Testis (tissue), 3 donors: ENCODE measurements around the gene DPYD. TPM values are rescaled to one million over a fixed set of nuclear protein-coding genes. Genes with fewer than 3 reads are reported as not detected.

Experiments
- DNase-seq: peaks from one replicate; pipeline ENCODE4 v3.0.0-alpha.2; 2019
- H3K27ac ChIP-seq, 2 donors: fragments of 200-600 bp; sonication (generic); one replicate each; pipeline ENCODE4 v1.5.1; 2019
- H3K27me3 ChIP-seq: fragments of 200-600 bp; sonication (generic); one replicate; pipeline ENCODE4 v1.5.1; 2019
- H3K36me3 ChIP-seq: fragments of 200-600 bp; sonication (generic); one replicate; pipeline ENCODE4 v1.5.1; 2017; ENCODE audit warnings: low read depth; ENCODE audit errors: missing control alignments
- H3K4me1 ChIP-seq: fragments of 200-600 bp; sonication (generic); one replicate; pipeline ENCODE4 v1.5.1; 2019
- H3K4me3 ChIP-seq, 2 donors: fragments of 200-600 bp; sonication (generic); one replicate each; pipeline ENCODE4 v1.5.1; 2017 to 2019
- H3K9me3 ChIP-seq: fragments of 200-600 bp; sonication (generic); one replicate; pipeline ENCODE4 v1.5.1; 2017
- CTCF ChIP-seq, 3 experiments: fragments of 450-650 bp in 2 of 3; fragments of 200-600 bp in 1 of 3; sonication (generic) in 1 of 3; IDR thresholded peaks; one replicate each; pipeline ENCODE4 v1.5.1; 2016 to 2019; ENCODE audit warnings: antibody characterized with exemption in 3 of 3, mild to moderate bottlenecking in 2 of 3, moderate library complexity in 1 of 3
- POLR2A ChIP-seq: fragments of 450-650 bp; IDR thresholded peaks from one replicate; pipeline ENCODE4 v1.6.1; 2017; ENCODE audit warnings: antibody characterized with exemption, mild to moderate bottlenecking, moderate library complexity
- WGBS, 2 donors: methylation state at CpG; one replicate each; pipeline ENCODE4 v1.1.5; 2018; 5-methylcytosine and 5-hydroxymethylcytosine counted together
- intact Hi-C: fragments of 100-400 bp; cut with DNase I; formaldehyde crosslinking; loops from one replicate; pipeline ENCODE4 v1.15.1; 2023; ENCODE audit warnings: low total_unique reads
- polyA plus RNA-seq: library from polyadenylated mRNA; stranded (reverse); fragments of 350-450 nt; fragmentation: Illumina TruSeq; extraction: RNeasy Lipid Tissue Mini Kit (QIAGEN cat#74804); gene quantifications from one replicate; pipeline ENCODE4 v1.2.3, GENCODE V29; 2014; ENCODE audit warnings: low read depth, low replicate concordance; ENCODE audit not compliant: insufficient read depth
- total RNA-seq, 2 donors: library from RNA; depleted of rRNA; stranded (reverse); fragments of >200 nt; gene quantifications; one replicate each; pipeline ENCODE4 v1.2.3, GENCODE V29; 2016

The DPYD gene
- total and polyA plus RNA-seq, 3 donors from 2014 or later, result 6.7 to 14.7 (median 11.5) TPM

GRCh38 chr1:97034651-97035050, 886.2 kb downstream of the DPYD start:
- WGBS, 2 donors, result 73 to 80% methylated on average over 2 of the region's 2 CpGs
- intact Hi-C loops, result no loop called here
- Histone ChIP-seq H3K4me3 (no peak overlapping the region), H3K27ac (no peak overlapping the region), H3K4me1 (no peaks in the 10 kb centered on the region), H3K27me3 (no peaks in the 10 kb centered on the region), H3K36me3 (no peaks in the 10 kb centered on the region), H3K9me3 (no peaks in the 10 kb centered on the region)
- TF ChIP-seq CTCF (IDR thresholded peaks at IDR 0.05), result no peak
- no peak for TF ChIP-seq POLR2A
- DNase-seq, result no peak

GRCh38 chr1:97033949-97034348, 886.9 kb downstream of the DPYD start:
- no peaks in the 10 kb centered on the region for H3K4me1 ChIP-seq
- H3K36me3 ChIP-seq, result no peaks in the 10 kb centered on the region
- H3K27me3 ChIP-seq, result no peaks in the 10 kb centered on the region
- intact Hi-C loops, result no loop called here
- no peak overlapping the region for H3K27ac ChIP-seq
- no peak for DNase-seq
- H3K9me3 ChIP-seq, result no peaks in the 10 kb centered on the region
- TF ChIP-seq CTCF (IDR thresholded peaks at IDR 0.05), result no peak
- no peak for TF ChIP-seq POLR2A
- H3K4me3 ChIP-seq, result no peak overlapping the region
- WGBS, 2 donors, result 75 to 87% methylated on average over 2 of the region's 2 CpGs
